OCI-LY1 (cell line): ENCODE results near the gene UBB.
"Not testable (repeated sequence)": the region's sequence is repeated elsewhere in the genome, so short reads cannot be mapped to it uniquely, and the experiment has no call there.

Experiments
- H2AFZ ChIP-seq: fragments of 200-600 bp; sonication (generic), shearing (Covaris generic); 2 replicates; pipeline ENCODE4 v1.6.0; 2014; ENCODE audit warnings: antibody characterized with exemption, mild to moderate bottlenecking, low read length
- H3F3A ChIP-seq: fragments of 200-600 bp; sonication (generic), shearing (Covaris generic); 2 replicates; pipeline ENCODE4 v1.6.0; 2014; ENCODE audit warnings: mild to moderate bottlenecking, antibody characterized with exemption, low read length, moderate library complexity; ENCODE audit not compliant: insufficient read depth
- H3K27ac ChIP-seq: fragments of 200-600 bp; sonication (generic); 2 replicates; pipeline ENCODE4 v1.5.1; 2014; ENCODE audit warnings: low read length, mixed run types, mild to moderate bottlenecking, low read depth; ENCODE audit not compliant: poor library complexity, severe bottlenecking
- H3K27me3 ChIP-seq: fragments of 200-600 bp; sonication (generic); 2 replicates; pipeline ENCODE4 v1.6.0; 2014; ENCODE audit warnings: antibody characterized with exemption, mild to moderate bottlenecking, low read length, moderate library complexity; ENCODE audit not compliant: insufficient read depth
- H3K36me3 ChIP-seq: fragments of 200-600 bp; sonication (generic); 2 replicates; pipeline ENCODE4 v1.6.1; 2014; ENCODE audit warnings: mild to moderate bottlenecking, antibody characterized with exemption, low read length, moderate library complexity, mixed read lengths; ENCODE audit not compliant: insufficient read depth
- H3K4me1 ChIP-seq: fragments of 200-600 bp; sonication (generic); 2 replicates; pipeline ENCODE4 v1.5.1; 2014; ENCODE audit warnings: mild to moderate bottlenecking, low read length, moderate library complexity; ENCODE audit not compliant: insufficient read depth, severe bottlenecking
- H3K4me2 ChIP-seq: fragments of 200-600 bp; sonication (generic), shearing (Covaris generic); 2 replicates; pipeline ENCODE4 v1.6.1; 2014; ENCODE audit warnings: low read length
- H3K4me3 ChIP-seq: fragments of 200-600 bp; sonication (generic); 2 replicates; pipeline ENCODE4 v1.5.1; 2014; ENCODE audit warnings: low read length, low read depth, mild to moderate bottlenecking, mixed read lengths; ENCODE audit not compliant: poor library complexity, severe bottlenecking
- H3K79me2 ChIP-seq: fragments of 200-600 bp; shearing (Covaris generic); 2 replicates; pipeline ENCODE4 v1.6.1; 2016; ENCODE audit warnings: mixed run types, low read length, mixed read lengths; ENCODE audit not compliant: insufficient read depth
- H3K9ac ChIP-seq: fragments of 200-600 bp; sonication (generic), shearing (Covaris generic); 2 replicates; pipeline ENCODE4 v1.6.1; 2014; ENCODE audit warnings: mild to moderate bottlenecking, low read length, mixed read lengths
- H3K9me2 ChIP-seq: fragments of 200-600 bp; sonication (generic), shearing (Covaris generic); 2 replicates; pipeline ENCODE4 v1.6.1; 2014; ENCODE audit warnings: low read depth, mild to moderate bottlenecking, low read length, mixed read lengths
- H3K9me3 ChIP-seq: fragments of 200-600 bp; shearing (Covaris generic); 2 replicates; pipeline ENCODE4 v1.6.1; 2014; ENCODE audit warnings: low read length, mixed read lengths
- H4K20me1 ChIP-seq: fragments of 200-600 bp; sonication (generic), shearing (Covaris generic); 2 replicates; pipeline ENCODE4 v1.6.0; 2016; ENCODE audit warnings: mild to moderate bottlenecking, low read length; ENCODE audit not compliant: insufficient read depth
- CTCF ChIP-seq: fragments of 200-600 bp; sonication (generic), shearing (Covaris generic); IDR thresholded peaks from 2 replicates; pipeline ENCODE4 v1.5.1; 2017; ENCODE audit warnings: mild to moderate bottlenecking, antibody characterized with exemption, low read length, moderate library complexity, mixed read lengths
- EZH2 ChIP-seq: fragments of 200-600 bp; sonication (generic), shearing (Covaris generic); IDR thresholded peaks from 2 replicates; pipeline ENCODE4 v1.8.0; 2017; ENCODE audit warnings: borderline replicate concordance, mixed run types, mild to moderate bottlenecking, antibody characterized with exemption, low read length, moderate library complexity, mixed read lengths

UBB gene

GRCh38 chr17:16398270-16399267, 17.7 kb downstream of the UBB start:
- Histone ChIP-seq H3K36me3 (no peaks in the 10 kb centered on the region), H3K27ac (peak overlapping the region; percentile 95), H2AFZ (0 out of 2 replicates have a peak overlapping the region, but pooled peaks have one; percentile 32), H3K27me3 (no peaks in the 10 kb centered on the region), H3K9me2 (no peaks in the 10 kb centered on the region), H4K20me1 (no peaks in the 10 kb centered on the region), H3K4me3 (peak overlapping the region; percentile 41), H3K4me1 (peaks cover 37% of the 10 kb centered on the region), H3F3A (no peaks in the 10 kb centered on the region), H3K4me2 (peak overlapping the region; percentile 64), H3K9ac (peak overlapping the region; percentile 55; the same call in 1 of the 2 replicates), H3K9me3 (no peaks in the 10 kb centered on the region), H3K79me2 (no peaks in the 10 kb centered on the region)
- TF ChIP-seq CTCF = no peak

GRCh38 chr17:16403847-16404246, 23.0 kb downstream of the UBB start:
- H3F3A ChIP-seq, H3K79me2 ChIP-seq, H2AFZ ChIP-seq, H3K27ac ChIP-seq, H3K9me3 ChIP-seq, H3K4me3 ChIP-seq, H3K36me3 ChIP-seq, H3K27me3 ChIP-seq, H3K4me2 ChIP-seq, H3K9me2 ChIP-seq, H4K20me1 ChIP-seq, H3K9ac ChIP-seq: not testable (repeated sequence)
- peaks cover 27% of the 10 kb centered on the region for H3K4me1 ChIP-seq

GRCh38 chr17:16406742-16407674, 26.1 kb downstream of the UBB start:
- 0 out of 2 replicates have a peak, but pooled peaks cover 4% of the 10 kb centered on the region for H3F3A ChIP-seq
- H3K27ac ChIP-seq = peak overlapping the region; percentile 77
- no peaks in the 10 kb centered on the region for H3K36me3 ChIP-seq
- H2AFZ ChIP-seq = no peak overlapping the region
- no peaks in the 10 kb centered on the region for H3K79me2 ChIP-seq
- H3K9me2 ChIP-seq = no peaks in the 10 kb centered on the region
- TF ChIP-seq CTCF = no peak; the same call in 1 of the 2 replicates
- TF ChIP-seq EZH2 = no peak
- H3K9me3 ChIP-seq = no peaks in the 10 kb centered on the region
- H3K9ac ChIP-seq = peak overlapping the region; percentile 52; the same call in 1 of the 2 replicates
- peak overlapping the region; percentile 87 for H3K4me2 ChIP-seq
- no peaks in the 10 kb centered on the region for H4K20me1 ChIP-seq
- no peaks in the 10 kb centered on the region for H3K27me3 ChIP-seq
- peaks cover 25% of the 10 kb centered on the region for H3K4me1 ChIP-seq
- H3K4me3 ChIP-seq = peak overlapping the region; percentile 61
